Measurements from ENCODE around the gene TRMO. TPM values are rescaled to one million over a fixed set of nuclear protein-coding genes. Genes with fewer than 3 reads are reported as not detected.

The TRMO gene
- total and polyA plus RNA-seq, 7 donors = 6.7 to 13.9 (median 9.2) TPM

DNA sequence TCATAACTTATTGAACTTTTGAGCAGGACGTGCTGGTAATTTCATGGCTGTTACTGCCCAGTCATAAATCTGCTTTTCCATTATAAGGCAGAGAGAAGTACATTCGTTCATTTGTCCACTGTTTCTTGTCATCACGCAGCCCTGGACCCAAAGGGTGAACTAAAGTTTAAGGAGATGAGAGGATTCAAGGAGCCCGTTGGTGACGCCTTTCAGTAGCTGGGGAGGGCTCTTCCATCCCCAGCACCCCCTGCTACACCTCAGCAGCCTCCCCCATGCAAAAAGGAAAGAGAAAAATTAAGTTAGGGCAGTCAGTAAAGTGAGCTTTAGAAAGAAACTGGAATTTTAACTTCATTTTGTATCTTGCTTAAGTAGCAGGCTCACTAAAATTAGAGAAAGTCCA is 66.4 kb downstream of the TRMO start:
- ATAC-seq (no peak), DNase-seq (no peak)
- Histone ChIP-seq H3K4me1 (peaks cover 16% of the 10 kb centered on the region), H3K27me3 (ENCODE audit: insufficient read depth in 3 of 3, low read length in 2 of 3) (peaks cover 0 to 98% (median 60%) of the 10 kb centered on the region in 3 donors), H3K4me3 (no peak overlapping the region), H3K27ac (no peak overlapping the region), H3K36me3 (ENCODE audit: insufficient read depth in 1 of 2, low read depth in 1 of 2) (no peaks in the 10 kb centered on the region), H3K9me3 (no peaks in the 10 kb centered on the region)
- intact Hi-C loops (cut with DNase I) = no loop called here
- TF ChIP-seq, protein P1, sequence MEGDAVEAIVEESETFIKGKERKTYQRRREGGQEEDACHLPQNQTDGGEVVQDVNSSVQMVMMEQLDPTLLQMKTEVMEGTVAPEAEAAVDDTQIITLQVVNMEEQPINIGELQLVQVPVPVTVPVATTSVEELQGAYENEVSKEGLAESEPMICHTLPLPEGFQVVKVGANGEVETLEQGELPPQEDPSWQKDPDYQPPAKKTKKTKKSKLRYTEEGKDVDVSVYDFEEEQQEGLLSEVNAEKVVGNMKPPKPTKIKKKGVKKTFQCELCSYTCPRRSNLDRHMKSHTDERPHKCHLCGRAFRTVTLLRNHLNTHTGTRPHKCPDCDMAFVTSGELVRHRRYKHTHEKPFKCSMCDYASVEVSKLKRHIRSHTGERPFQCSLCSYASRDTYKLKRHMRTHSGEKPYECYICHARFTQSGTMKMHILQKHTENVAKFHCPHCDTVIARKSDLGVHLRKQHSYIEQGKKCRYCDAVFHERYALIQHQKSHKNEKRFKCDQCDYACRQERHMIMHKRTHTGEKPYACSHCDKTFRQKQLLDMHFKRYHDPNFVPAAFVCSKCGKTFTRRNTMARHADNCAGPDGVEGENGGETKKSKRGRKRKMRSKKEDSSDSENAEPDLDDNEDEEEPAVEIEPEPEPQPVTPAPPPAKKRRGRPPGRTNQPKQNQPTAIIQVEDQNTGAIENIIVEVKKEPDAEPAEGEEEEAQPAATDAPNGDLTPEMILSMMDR (IDR thresholded peaks at IDR 0.05) = no peak
- WGBS, 3 donors = 16 to 41% (median 32%) methylated on average over 5 of the region's 5 CpGs

DNA sequence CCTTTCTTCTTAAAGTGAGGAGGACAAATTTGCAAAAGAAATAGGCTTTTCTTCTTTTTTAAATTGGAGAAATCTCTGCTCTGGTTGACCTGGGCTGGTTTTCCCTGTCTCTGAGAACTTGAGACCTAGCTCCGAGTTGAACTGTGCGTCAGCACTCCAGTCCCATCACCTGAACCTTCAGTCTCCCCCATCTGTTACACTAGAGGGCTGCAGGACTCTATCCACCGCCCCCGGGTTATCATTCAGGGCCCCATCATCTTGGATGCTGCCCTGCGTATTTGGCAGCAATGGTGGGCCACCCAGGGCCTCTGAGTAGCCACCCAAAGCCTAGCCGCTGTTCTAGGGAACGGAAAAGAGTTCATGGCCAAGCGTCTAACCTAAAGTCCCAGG is 66.8 kb downstream of the TRMO start:
- peaks cover 0 to 98% (median 60%) of the 10 kb centered on the region in 3 donors for H3K27me3 ChIP-seq (ENCODE audit: insufficient read depth in 3 of 3, low read length in 2 of 3)
- H3K4me1 ChIP-seq = peaks cover 16% of the 10 kb centered on the region
- no peak overlapping the region for H3K27ac ChIP-seq
- no peak for ATAC-seq
- 13 to 17% (median 14%) methylated on average over 8 of the region's 8 CpGs for WGBS, 3 donors
- intact Hi-C loops (cut with DNase I) = no loop called here
- TF ChIP-seq, protein P1 (IDR thresholded peaks at IDR 0.05) = no peak
- no peaks in the 10 kb centered on the region for H3K36me3 ChIP-seq (ENCODE audit: insufficient read depth in 1 of 2, low read depth in 1 of 2)
- H3K9me3 ChIP-seq = no peaks in the 10 kb centered on the region
- no peak overlapping the region for H3K4me3 ChIP-seq
- no peak for DNase-seq

DNA sequence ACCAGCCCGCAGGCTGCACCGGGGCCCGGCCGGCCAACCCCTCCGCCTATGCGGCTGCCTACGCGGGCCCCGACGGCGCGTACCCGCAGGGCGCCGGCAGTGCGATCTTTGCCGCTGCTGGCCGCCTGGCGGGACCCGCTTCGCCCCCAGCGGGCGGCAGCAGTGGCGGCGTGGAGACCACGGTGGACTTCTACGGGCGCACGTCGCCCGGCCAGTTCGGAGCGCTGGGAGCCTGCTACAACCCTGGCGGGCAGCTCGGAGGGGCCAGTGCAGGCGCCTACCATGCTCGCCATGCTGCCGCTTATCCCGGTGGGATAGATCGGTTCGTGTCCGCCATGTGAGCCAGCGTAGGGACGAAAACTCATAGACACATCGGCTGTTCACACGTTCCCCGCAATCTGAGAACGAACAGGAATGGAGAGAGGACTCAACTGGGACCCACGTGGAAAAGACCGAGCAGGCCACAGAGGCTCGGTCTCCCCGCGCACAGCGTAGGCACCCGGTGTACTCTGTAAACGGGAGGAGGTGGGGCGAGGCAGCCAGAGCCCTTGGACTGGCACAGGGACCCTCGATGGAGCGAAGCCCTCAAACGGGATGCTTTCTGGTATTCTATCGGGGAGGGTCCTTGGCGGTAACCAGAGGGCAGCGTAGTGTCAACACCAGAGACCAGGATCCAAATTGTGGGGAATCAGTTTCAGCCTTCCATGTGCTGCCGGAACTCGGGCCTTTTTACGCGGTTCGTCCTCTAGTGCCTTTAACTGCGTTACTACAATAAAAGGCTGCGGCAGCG is 67.4 kb downstream of the TRMO start:
- WGBS, 3 donors = 5 to 7% (median 7%) methylated on average over 70 to 71 of the region's 71 CpGs
- DNase-seq (no peak), ATAC-seq (no peak)
- H3K4me3 ChIP-seq = no peak overlapping the region
- peaks cover 2 to 99% (median 59%) of the 10 kb centered on the region in 3 donors for H3K27me3 ChIP-seq (ENCODE audit: insufficient read depth in 3 of 3, low read length in 2 of 3)
- peaks cover 16% of the 10 kb centered on the region for H3K4me1 ChIP-seq
- TF ChIP-seq, protein P1 (IDR thresholded peaks at IDR 0.05) = no peak
- intact Hi-C loops (cut with DNase I) = no loop called here
- no peaks in the 10 kb centered on the region for H3K36me3 ChIP-seq (ENCODE audit: insufficient read depth in 1 of 2, low read depth in 1 of 2)
- H3K9me3 ChIP-seq = no peaks in the 10 kb centered on the region
- H3K27ac ChIP-seq = no peak overlapping the region

Other genes starting within 250 kb of the TRMO start
- gene XPA, start 225.2 kb downstream of the TRMO start, total RNA-seq = 10 to 100 TPM in 3 of 4 donors, 1 to 10 TPM in 1; 9.0 to 17.6 (median 10.9) TPM
- 10 to 100 TPM in 1 of 3 donors, 1 to 10 TPM in 2; 5.2 to 12.8 (median 8.5) TPM for gene XPA, start 225.2 kb downstream of the TRMO start, polyA plus RNA-seq
- not detected for gene FOXE1, start 69.3 kb downstream of the TRMO start, total RNA-seq
- not detected for gene FOXE1, start 69.3 kb downstream of the TRMO start, polyA plus RNA-seq
- under 1 TPM in 1 of 4 donors, not detected in 3; 0.71 TPM for gene HEMGN, start 15.7 kb upstream of the TRMO start, total RNA-seq
- not detected for gene HEMGN, start 15.7 kb upstream of the TRMO start, polyA plus RNA-seq
- gene ANP32B, start 60.8 kb upstream of the TRMO start, total RNA-seq = 10 to 100 TPM; 52.8 to 73.9 (median 66.5) TPM
- 100 to 1,000 TPM in 1 of 3 donors, 10 to 100 TPM in 2; 65.0 to 136 (median 74.2) TPM for gene ANP32B, start 60.8 kb upstream of the TRMO start, polyA plus RNA-seq
- 10 to 100 TPM; 21.1 to 53.8 (median 26.5) TPM for gene NANS, start 134.2 kb upstream of the TRMO start, total RNA-seq
- gene NANS, start 134.2 kb upstream of the TRMO start, polyA plus RNA-seq = 100 to 1,000 TPM in 1 of 3 donors, 10 to 100 TPM in 2; 33.2 to 168 (median 48.9) TPM
- 1 to 10 TPM in 3 of 4 donors, under 1 TPM in 1; 0.79 to 2.5 (median 1.9) TPM for gene TRIM14, start 196.7 kb upstream of the TRMO start, total RNA-seq
- gene TRIM14, start 196.7 kb upstream of the TRMO start, polyA plus RNA-seq = under 1 TPM; 0.13 to 0.70 (median 0.38) TPM

Measured in psoas muscle (tissue), 8 donors.